Keratinocyte (primary cell): ENCODE results near the gene MEGF8. TPM values are rescaled to one million over a fixed set of nuclear protein-coding genes. Genes with fewer than 3 reads are reported as not detected.

Experiments used
- DNase-seq: peaks from one replicate; pipeline ENCODE4 v3.0.0-alpha.2; 2011; ENCODE audit warnings: low read depth, missing footprints, low spot score
- FAIRE-seq: peaks from 2 replicates; lab custom pipeline; 2011; peaks lifted over from hg19 to GRCh38; lab: Jason Lieb, UNC
- H2AFZ ChIP-seq: 2 replicates; pipeline ENCODE4 v1.6.0; 2012; ENCODE audit warnings: low read length, control low read depth, inconsistent platforms; ENCODE audit not compliant: control insufficient read depth
- H3K27ac ChIP-seq: 2 replicates; pipeline ENCODE4 v1.5.1; 2011; ENCODE audit warnings: low read length; ENCODE audit not compliant: control insufficient read depth, insufficient read depth
- H3K27me3 ChIP-seq: 3 replicates; pipeline ENCODE4 v1.6.0; 2011; ENCODE audit warnings: low read length; ENCODE audit not compliant: control insufficient read depth, insufficient read depth; ENCODE audit errors: extremely low read depth
- H3K36me3 ChIP-seq, 2 experiments: 2 replicates in 1 of 2; 3 replicates in 1 of 2; pipeline ENCODE4 v1.5.1; 2011; ENCODE audit warnings: low read length in 2 of 2, mild to moderate bottlenecking in 1 of 2; ENCODE audit not compliant: control insufficient read depth in 2 of 2, insufficient read depth in 2 of 2; ENCODE audit errors: extremely low read depth in 1 of 2
- H3K4me1 ChIP-seq: 3 replicates; pipeline ENCODE4 v1.5.1; 2011; ENCODE audit warnings: low read length; ENCODE audit not compliant: control insufficient read depth, insufficient read depth; ENCODE audit errors: extremely low read depth
- H3K4me2 ChIP-seq: 3 replicates; pipeline ENCODE4 v1.6.0; 2011; ENCODE audit warnings: low read depth, low read length; ENCODE audit not compliant: control insufficient read depth, insufficient read depth; ENCODE audit errors: extremely low read depth
- H3K4me3 ChIP-seq, 3 experiments: fragments of 200-600 bp in 1 of 3; sonication (generic) in 1 of 3; 2 replicates in 2 of 3; 3 replicates in 1 of 3; pipeline ENCODE4 v1.5.1; 2011 to 2016; ENCODE audit warnings: low read length in 3 of 3, mild to moderate bottlenecking in 3 of 3, control low read depth in 2 of 3, inconsistent platforms in 1 of 3, low read depth in 1 of 3, mixed read lengths in 1 of 3, mixed run types in 1 of 3, moderate library complexity in 1 of 3; ENCODE audit not compliant: control insufficient read depth in 2 of 3, insufficient read depth in 2 of 3; ENCODE audit errors: extremely low read depth in 1 of 3
- H3K79me2 ChIP-seq: 2 replicates; pipeline ENCODE4 v1.6.0; 2012; ENCODE audit warnings: low read length; ENCODE audit not compliant: control insufficient read depth, insufficient read depth
- H3K9ac ChIP-seq: 3 replicates; pipeline ENCODE4 v1.6.0; 2011; ENCODE audit warnings: low read length; ENCODE audit not compliant: control insufficient read depth, insufficient read depth; ENCODE audit errors: extremely low read depth
- H3K9me1 ChIP-seq: 3 replicates; pipeline ENCODE4 v1.6.0; 2011; ENCODE audit warnings: low read length; ENCODE audit not compliant: control insufficient read depth, insufficient read depth; ENCODE audit errors: extremely low read depth
- H3K9me3 ChIP-seq: 2 replicates; pipeline ENCODE4 v1.5.1; 2012; ENCODE audit warnings: low read depth, low read length; ENCODE audit not compliant: control insufficient read depth
- H4K20me1 ChIP-seq: 3 replicates; pipeline ENCODE4 v1.6.0; 2011; ENCODE audit warnings: low read length; ENCODE audit not compliant: control insufficient read depth, insufficient read depth; ENCODE audit errors: extremely low read depth
- CTCF ChIP-seq, 3 experiments: IDR thresholded peaks in 1 of 3; conservative IDR thresholded peaks in 1 of 3; optimal IDR thresholded peaks in 1 of 3; 2 replicates in 2 of 3; 3 replicates in 1 of 3; pipeline versions ENCODE3 to v1.5.1; 2011; ENCODE audit warnings: low read length in 3 of 3, mild to moderate bottlenecking in 3 of 3, moderate library complexity in 2 of 3, control low read depth in 1 of 3, inconsistent platforms in 1 of 3; ENCODE audit not compliant: insufficient read depth in 2 of 3; ENCODE audit errors: extremely low read depth in 1 of 3
- EZH2 ChIP-seq: IDR thresholded peaks from one replicate; pipeline ENCODE4 v1.6.1; 2012; ENCODE audit warnings: inconsistent platforms, mild to moderate bottlenecking, low read length, moderate library complexity
- dilution Hi-C: fragments of 300-500 bp; cut with MboI; formaldehyde crosslinking; loops from one replicate; pipeline ENCODE4 v1.7.0; 2020; ENCODE audit warnings: low sequenced_read_pairs; ENCODE audit not compliant: extremely low pct_ligation_motif_present
- polyA plus RNA-seq, 5 experiments: library from polyadenylated mRNA; depleted of rRNA in 3 of 5; stranded (reverse) in 3 of 5; stranded (forward) in 1 of 5; unstranded in 1 of 5; fragments of >200 nt; gene quantifications; 1 replicate in 1 of 5; 2 replicates in 3 of 5; 3 replicates in 1 of 5; pipeline versions ENCODE4 v1.2.1 to v1.2.3, GENCODE V29; 2011 to 2012; ENCODE audit warnings: missing spikeins in 2 of 5, low read depth in 1 of 5, low replicate concordance in 1 of 5

Gene MEGF8
- polyA plus RNA-seq, 1 donor (not counting 4 experiments of a cell fraction or from before 2014, with no cell fraction given) = 4.1 TPM

GRCh38 chr19:42301646-42302203, 23.7 kb upstream of the MEGF8 start, which contains the start of gene PRR19:
Gene PRR19 (plus strand): TSS chr19:42302132. CDS start chr19:42309585, 7,453 bp downstream.
- Histone ChIP-seq H3K9ac (peak within 1 kb of the TSS; percentile 71), H2AFZ (peak within 1 kb of the TSS; percentile 92), H3K9me3 (no peaks in the 10 kb centered on the region), H4K20me1 (no peaks in the 10 kb centered on the region), H3K4me1 (peaks cover 7% of the 10 kb centered on the region), H3K36me3 (peaks cover 5 to 8% of the 10 kb centered on the region in 2 experiments), H3K27ac (peak within 1 kb of the TSS; percentile 31), H3K4me3 (peak within 1 kb of the TSS; percentile 55 to 89 (median 82)), H3K79me2 (no peaks in the 10 kb centered on the region), H3K27me3 (no peaks in the 10 kb centered on the region), H3K9me1 (no peaks in the 10 kb centered on the region), H3K4me2 (peak within 1 kb of the TSS; percentile 81)
- FAIRE-seq = peak; percentile 34
- dilution Hi-C loops = no loop called here
- TF ChIP-seq CTCF (optimal IDR thresholded peaks at IDR 0.05 in 1 of 3, IDR thresholded peaks at IDR 0.05 in 1 of 3, conservative IDR thresholded peaks at IDR 0.05 in 1 of 3; ENCODE audit: extremely low read depth in 1 of 3, insufficient read depth in 2 of 3, low read length in 3 of 3) (no peak), EZH2 (no peak)
- no peak for DNase-seq

- dilution Hi-C loops = no loop called here
- peak overlapping the region; percentile 56 for H2AFZ ChIP-seq
- no peak for FAIRE-seq
These were observed 22.4 kb upstream of the MEGF8 start for GRCh38 chr19:42303101-42303464.

More at GRCh38 chr19:42303101-42303464, 22.4 kb upstream of the MEGF8 start:
- Histone ChIP-seq H3K9me1 (no peaks in the 10 kb centered on the region), H3K9me3 (no peaks in the 10 kb centered on the region), H3K4me1 (peaks cover 7% of the 10 kb centered on the region), H3K9ac (peak overlapping the region; percentile 71), H3K4me2 (peak overlapping the region; percentile 70), H4K20me1 (no peaks in the 10 kb centered on the region), H3K27ac (no peak overlapping the region), H3K4me3 (peak overlapping the region in 2 of 3 experiments; percentile 17 to 45), H3K79me2 (no peaks in the 10 kb centered on the region), H3K36me3 (peaks cover 0 to 3% of the 10 kb centered on the region in 2 experiments), H3K27me3 (no peaks in the 10 kb centered on the region)
- DNase-seq = no peak
- TF ChIP-seq EZH2 = no peak
- TF ChIP-seq CTCF (optimal IDR thresholded peaks at IDR 0.05 in 1 of 3, IDR thresholded peaks at IDR 0.05 in 1 of 3, conservative IDR thresholded peaks at IDR 0.05 in 1 of 3; ENCODE audit: extremely low read depth in 1 of 3, insufficient read depth in 2 of 3, low read length in 3 of 3) = no peak
